ENCODE results near the gene KSR1.

KSR1 gene

GRCh38 chr17:27601069-27601974 is 145.1 kb downstream of the KSR1 start:
- TF ChIP-seq TOX (CRISPR knock-in tag; IDR thresholded peaks at IDR 0.05; ENCODE audit: borderline replicate concordance) (no peak), ZFP3 (CRISPR knock-in tag; IDR thresholded peaks at IDR 0.05) (no peak), OSR1 (CRISPR knock-in tag; IDR thresholded peaks at IDR 0.05) (no peak), TSHZ2 (CRISPR knock-in tag; IDR thresholded peaks at IDR 0.05) (no peak), PPARA (CRISPR knock-in tag; IDR thresholded peaks at IDR 0.05; ENCODE audit: borderline replicate concordance) (no peak), CSDC2 (CRISPR knock-in tag; IDR thresholded peaks at IDR 0.05) (no peak), CSRNP3 (CRISPR knock-in tag; IDR thresholded peaks at IDR 0.05) (no peak), POU6F1 (CRISPR knock-in tag; IDR thresholded peaks at IDR 0.05; ENCODE audit: borderline replicate concordance, low read depth) (no peak), PATZ1 (CRISPR knock-in tag; IDR thresholded peaks at IDR 0.05; ENCODE audit: borderline replicate concordance) (no peak), ZNF70 (CRISPR knock-in tag; IDR thresholded peaks at IDR 0.05) (no peak), GLIS3 (CRISPR knock-in tag; IDR thresholded peaks at IDR 0.05) (no peak), ESRRG (CRISPR knock-in tag; IDR thresholded peaks at IDR 0.05) (no peak), BACH2 (CRISPR knock-in tag; IDR thresholded peaks at IDR 0.05; ENCODE audit: borderline replicate concordance) (no peak), ZNF8 (CRISPR knock-in tag; IDR thresholded peaks at IDR 0.05) (no peak), ISL1 (CRISPR knock-in tag; IDR thresholded peaks at IDR 0.05) (no peak), ZFP30 (CRISPR knock-in tag; IDR thresholded peaks at IDR 0.05) (no peak), TCF4 (CRISPR knock-in tag; IDR thresholded peaks at IDR 0.05; ENCODE audit: borderline replicate concordance) (no peak)
- peak; percentile 63 for ATAC-seq

GRCh38 chr17:27601975-27602302 is 145.7 kb downstream of the KSR1 start:
- no peak for ATAC-seq
- TF ChIP-seq PPARA (CRISPR knock-in tag; IDR thresholded peaks at IDR 0.05; ENCODE audit: borderline replicate concordance) = no peak
- no peak for TF ChIP-seq TCF4 (CRISPR knock-in tag; IDR thresholded peaks at IDR 0.05; ENCODE audit: borderline replicate concordance)
- TF ChIP-seq ZFP30 (CRISPR knock-in tag; IDR thresholded peaks at IDR 0.05) = no peak
- TF ChIP-seq GLIS3 (CRISPR knock-in tag; IDR thresholded peaks at IDR 0.05) = no peak
- no peak for TF ChIP-seq ARNTL (CRISPR knock-in tag; IDR thresholded peaks at IDR 0.05; ENCODE audit: borderline replicate concordance, low read depth)
- no peak for TF ChIP-seq RARB (CRISPR knock-in tag; IDR thresholded peaks at IDR 0.05)
- TF ChIP-seq ZC3H10 (CRISPR knock-in tag; IDR thresholded peaks at IDR 0.05) = no peak
- no peak for TF ChIP-seq PATZ1 (CRISPR knock-in tag; IDR thresholded peaks at IDR 0.05; ENCODE audit: borderline replicate concordance)
- no peak for TF ChIP-seq CSRNP3 (CRISPR knock-in tag; IDR thresholded peaks at IDR 0.05)
- TF ChIP-seq ISL1 (CRISPR knock-in tag; IDR thresholded peaks at IDR 0.05) = no peak
- TF ChIP-seq BACH2 (CRISPR knock-in tag; IDR thresholded peaks at IDR 0.05; ENCODE audit: borderline replicate concordance) = no peak
- no peak for TF ChIP-seq POU6F1 (CRISPR knock-in tag; IDR thresholded peaks at IDR 0.05; ENCODE audit: borderline replicate concordance, low read depth)
- TF ChIP-seq ESRRG (CRISPR knock-in tag; IDR thresholded peaks at IDR 0.05) = no peak
- no peak for TF ChIP-seq CSDC2 (CRISPR knock-in tag; IDR thresholded peaks at IDR 0.05)
- TF ChIP-seq ZNF70 (CRISPR knock-in tag; IDR thresholded peaks at IDR 0.05) = no peak
- no peak for TF ChIP-seq ZFP3 (CRISPR knock-in tag; IDR thresholded peaks at IDR 0.05)
- no peak for TF ChIP-seq CREB5 (CRISPR knock-in tag; IDR thresholded peaks at IDR 0.05; ENCODE audit: low read depth)
- no peak for TF ChIP-seq SNAI2 (CRISPR knock-in tag; IDR thresholded peaks at IDR 0.05)
- no peak for TF ChIP-seq ZNF8 (CRISPR knock-in tag; IDR thresholded peaks at IDR 0.05)
- TF ChIP-seq ZNF565 (CRISPR knock-in tag; conservative IDR thresholded peaks at IDR 0.05; ENCODE audit: low read depth) = no peak

Measured in SK-N-SH treated with all-trans-retinoic acid at 6 μM for 48 hours (cell line).